Measurements from ENCODE around the gene TNFRSF4. TPM values are rescaled to one million over a fixed set of nuclear protein-coding genes. Genes with fewer than 3 reads are reported as not detected.

The TNFRSF4 gene
- total and polyA plus RNA-seq, 2 donors (not counting 1 experiment from before 2014, with no cell fraction given): 0.63 to 1.8 TPM

DNA sequence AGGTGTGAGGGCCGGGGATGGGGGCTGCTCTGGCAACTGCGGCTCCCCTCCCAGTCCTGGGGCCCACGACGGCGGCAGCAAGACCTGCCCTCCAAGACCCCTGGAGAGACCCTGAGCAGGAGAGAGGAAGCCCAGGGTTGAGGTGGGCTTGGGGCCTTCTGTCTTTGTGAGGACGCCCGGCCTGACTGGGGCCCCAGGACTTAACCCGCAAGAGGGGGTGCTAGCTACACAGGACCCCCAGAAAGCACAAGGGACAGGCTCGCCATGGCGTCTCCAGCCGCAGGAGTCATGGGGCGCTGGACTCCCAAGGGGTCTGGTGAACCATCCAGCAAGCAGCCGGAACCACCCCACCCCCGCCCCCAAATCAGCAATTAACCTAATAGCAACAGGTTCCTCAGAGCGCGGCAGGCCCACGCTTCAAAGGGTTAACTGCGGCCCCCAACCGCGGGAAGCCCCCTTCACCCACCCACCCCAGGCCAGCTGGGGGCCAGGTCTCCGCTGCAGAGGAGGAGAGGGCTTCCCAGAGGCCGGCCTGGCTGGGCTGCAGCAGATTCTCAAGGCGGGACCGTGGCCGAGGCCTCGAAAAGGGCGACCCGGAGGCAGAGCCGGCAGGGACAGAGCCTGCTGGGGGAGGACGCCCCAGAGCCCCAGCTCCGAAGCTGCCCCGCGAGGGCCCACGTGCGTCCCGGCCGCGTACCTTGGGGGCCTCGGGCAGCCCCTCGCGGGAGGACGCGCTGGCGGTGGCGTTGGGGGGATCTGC, 32.0 kb upstream of the TNFRSF4 start:
- H3K4me3 ChIP-seq (ENCODE audit: control extremely low read depth in 1 of 5, extremely low read depth in 1 of 5, insufficient read depth in 1 of 5, low read depth in 2 of 5, low read length in 4 of 5): no peak overlapping the region
- peak overlapping the region; percentile 56 for H3K4me2 ChIP-seq (replicated peaks; ENCODE audit: low read depth, low read length, poor library complexity, severe bottlenecking)
- WGBS (ENCODE audit: insufficient coverage): 22% methylated on average over 35 of the region's 45 CpGs
- H3K9me3 Mint-ChIP-seq (ENCODE audit: insufficient read depth): no peaks in the 10 kb centered on the region
- ATAC-seq (ENCODE audit: low read depth) (no peak), DNase-seq (no peak)
- peaks cover 3% of the 10 kb centered on the region for H3K79me2 ChIP-seq (ENCODE audit: control insufficient read depth, insufficient read depth, low read length)
- H3K27me3 Mint-ChIP-seq: no peaks in the 10 kb centered on the region
- H3K9me3 ChIP-seq (ENCODE audit: control extremely low read depth in 1 of 3, control insufficient read depth in 2 of 3, insufficient read depth in 1 of 3, low read length in 2 of 3): peaks cover 0 to 10% (median 0%) of the 10 kb centered on the region in 3 donors
- H3K27ac ChIP-seq (ENCODE audit: low read length in 2 of 2): no peak overlapping the region
- peaks cover 0 to 36% (median 11%) of the 10 kb centered on the region in 4 experiments for H3K27me3 ChIP-seq (replicated peaks in 1 of 4; ENCODE audit: control extremely low read depth in 1 of 4, control insufficient read depth in 3 of 4, insufficient read depth in 4 of 4, low read length in 3 of 4)
- no peaks in the 10 kb centered on the region for H3K36me3 ChIP-seq (replicated peaks in 1 of 2; ENCODE audit: control extremely low read depth in 1 of 2, control insufficient read depth in 1 of 2, extremely low read depth in 1 of 2, insufficient read depth in 2 of 2, low read length in 1 of 2)
- TF ChIP-seq, protein P1, sequence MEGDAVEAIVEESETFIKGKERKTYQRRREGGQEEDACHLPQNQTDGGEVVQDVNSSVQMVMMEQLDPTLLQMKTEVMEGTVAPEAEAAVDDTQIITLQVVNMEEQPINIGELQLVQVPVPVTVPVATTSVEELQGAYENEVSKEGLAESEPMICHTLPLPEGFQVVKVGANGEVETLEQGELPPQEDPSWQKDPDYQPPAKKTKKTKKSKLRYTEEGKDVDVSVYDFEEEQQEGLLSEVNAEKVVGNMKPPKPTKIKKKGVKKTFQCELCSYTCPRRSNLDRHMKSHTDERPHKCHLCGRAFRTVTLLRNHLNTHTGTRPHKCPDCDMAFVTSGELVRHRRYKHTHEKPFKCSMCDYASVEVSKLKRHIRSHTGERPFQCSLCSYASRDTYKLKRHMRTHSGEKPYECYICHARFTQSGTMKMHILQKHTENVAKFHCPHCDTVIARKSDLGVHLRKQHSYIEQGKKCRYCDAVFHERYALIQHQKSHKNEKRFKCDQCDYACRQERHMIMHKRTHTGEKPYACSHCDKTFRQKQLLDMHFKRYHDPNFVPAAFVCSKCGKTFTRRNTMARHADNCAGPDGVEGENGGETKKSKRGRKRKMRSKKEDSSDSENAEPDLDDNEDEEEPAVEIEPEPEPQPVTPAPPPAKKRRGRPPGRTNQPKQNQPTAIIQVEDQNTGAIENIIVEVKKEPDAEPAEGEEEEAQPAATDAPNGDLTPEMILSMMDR (IDR thresholded peaks at IDR 0.05): no peak
- no peak for TF ChIP-seq EZH2 (IDR thresholded peaks at IDR 0.05; ENCODE audit: borderline replicate concordance, insufficient read depth, low read depth, low read length, poor library complexity, severe bottlenecking)
- ChIA-PET POLR2A (no interaction called here), CTCF (interaction anchor here (1.1 kb wide), 1 partner anchor 124 kb away, joined by 4 read pairs; no protein-coding TSS in a partner anchor)
- peak overlapping the region; percentile 16 for H2AFZ ChIP-seq (ENCODE audit: insufficient read depth, low read depth, low read length, poor library complexity, severe bottlenecking)
- no peak overlapping the region for H3K9ac ChIP-seq (ENCODE audit: low read length)
- peaks cover 15% of the 10 kb centered on the region for H3K4me1 Mint-ChIP-seq
- peaks cover 11% of the 10 kb centered on the region for H4K20me1 ChIP-seq (ENCODE audit: control insufficient read depth, insufficient read depth, low read length, poor library complexity, severe bottlenecking)
- intact Hi-C loops (cut with micrococcal nuclease): no loop called here
- no peak overlapping the region for H3K27ac Mint-ChIP-seq
- no peak overlapping the region for H3K4me3 Mint-ChIP-seq
- H3K4me1 ChIP-seq (ENCODE audit: control insufficient read depth in 2 of 2, insufficient read depth in 2 of 2, low read length in 2 of 2): peaks cover 24 to 25% of the 10 kb centered on the region in 2 donors

DNA sequence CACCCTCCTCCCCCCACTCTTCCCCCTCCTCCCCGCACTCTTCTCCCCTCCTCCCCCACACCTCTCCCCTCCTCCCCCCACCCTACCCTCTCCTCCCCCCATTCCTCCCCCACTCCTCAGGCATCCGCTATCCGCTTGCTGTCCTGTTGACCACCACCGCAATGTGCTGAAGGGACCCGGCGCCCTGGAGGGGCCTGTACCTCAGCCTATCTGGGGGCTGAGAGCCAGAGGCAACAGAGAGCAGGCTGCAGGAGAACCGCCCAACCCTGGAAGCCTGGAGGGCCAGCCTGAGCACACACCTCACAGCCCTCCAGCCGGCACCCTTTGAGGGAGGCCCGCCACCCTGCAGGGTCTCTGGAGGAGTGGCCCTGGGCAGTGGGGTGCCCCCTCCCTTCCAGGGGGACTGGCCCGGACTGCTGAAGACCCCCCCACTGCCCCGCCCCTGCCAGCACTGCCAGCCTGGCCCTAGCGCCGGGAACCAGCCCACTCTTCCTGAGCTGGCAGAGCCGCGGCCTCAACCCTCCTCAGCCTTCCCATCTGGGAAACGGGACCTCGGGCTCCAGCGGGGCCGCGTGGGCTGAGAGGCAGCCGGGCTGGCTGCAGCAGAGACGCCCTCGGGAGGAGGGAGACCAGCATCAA, 31.3 kb upstream of the TNFRSF4 start:
- H3K27ac ChIP-seq (ENCODE audit: low read length in 2 of 2): no peak overlapping the region
- H3K4me3 ChIP-seq (ENCODE audit: control extremely low read depth in 1 of 5, extremely low read depth in 1 of 5, insufficient read depth in 1 of 5, low read depth in 2 of 5, low read length in 4 of 5): no peak overlapping the region
- H3K4me2 ChIP-seq (replicated peaks; ENCODE audit: low read depth, low read length, poor library complexity, severe bottlenecking): no peak overlapping the region
- Mint-ChIP-seq H3K9me3 (ENCODE audit: insufficient read depth) (no peaks in the 10 kb centered on the region), H3K27ac (no peak overlapping the region), H3K27me3 (no peaks in the 10 kb centered on the region), H3K4me1 (peaks cover 9% of the 10 kb centered on the region), H3K4me3 (no peak overlapping the region)
- peaks cover 0 to 36% (median 11%) of the 10 kb centered on the region in 4 experiments for H3K27me3 ChIP-seq (replicated peaks in 1 of 4; ENCODE audit: control extremely low read depth in 1 of 4, control insufficient read depth in 3 of 4, insufficient read depth in 4 of 4, low read length in 3 of 4)
- POLR2A ChIA-PET: no interaction called here
- no peak overlapping the region for H3K9ac ChIP-seq (ENCODE audit: low read length)
- TF ChIP-seq EZH2 (IDR thresholded peaks at IDR 0.05; ENCODE audit: borderline replicate concordance, insufficient read depth, low read depth, low read length, poor library complexity, severe bottlenecking): no peak
- TF ChIP-seq, protein P1 (IDR thresholded peaks at IDR 0.05): no peak
- no peak for ATAC-seq (ENCODE audit: low read depth)
- peaks cover 18% of the 10 kb centered on the region in 2 donors for H3K4me1 ChIP-seq (ENCODE audit: control insufficient read depth in 2 of 2, insufficient read depth in 2 of 2, low read length in 2 of 2)
- CTCF ChIA-PET: interaction anchor here (1.1 kb wide), 1 partner anchor 123 kb away, joined by 4 read pairs; no protein-coding TSS in a partner anchor
- peaks cover 0 to 10% (median 0%) of the 10 kb centered on the region in 3 donors for H3K9me3 ChIP-seq (ENCODE audit: control extremely low read depth in 1 of 3, control insufficient read depth in 2 of 3, insufficient read depth in 1 of 3, low read length in 2 of 3)
- no peaks in the 10 kb centered on the region for H3K36me3 ChIP-seq (replicated peaks in 1 of 2; ENCODE audit: control extremely low read depth in 1 of 2, control insufficient read depth in 1 of 2, extremely low read depth in 1 of 2, insufficient read depth in 2 of 2, low read length in 1 of 2)
- DNase-seq: no peak
- WGBS (ENCODE audit: insufficient coverage): 84% methylated on average over 20 of the region's 23 CpGs
- H3K79me2 ChIP-seq (ENCODE audit: control insufficient read depth, insufficient read depth, low read length): peaks cover 3% of the 10 kb centered on the region
- intact Hi-C loops (cut with micrococcal nuclease): no loop called here
- no peak overlapping the region for H2AFZ ChIP-seq (ENCODE audit: insufficient read depth, low read depth, low read length, poor library complexity, severe bottlenecking)
- H4K20me1 ChIP-seq (ENCODE audit: control insufficient read depth, insufficient read depth, low read length, poor library complexity, severe bottlenecking): peaks cover 11% of the 10 kb centered on the region
